ENCODE results near the gene OTUB2. TPM values are rescaled to one million over a fixed set of nuclear protein-coding genes. Genes with fewer than 3 reads are reported as not detected.

The OTUB2 gene
- total RNA-seq, 1 experiment from 2014 or later = 1.2 TPM

GRCh38 chr14:93998871-93999403, 27.2 kb upstream of the OTUB2 start:
- no peaks in the 10 kb centered on the region for H3K9me3 ChIP-seq
- H3K9me3 Mint-ChIP-seq (ENCODE audit: unreplicated experiment) = no peaks in the 10 kb centered on the region
- CTCF ChIA-PET = no interaction called here
- H3K27me3 Mint-ChIP-seq (ENCODE audit: insufficient read depth, unreplicated experiment) = no peaks in the 10 kb centered on the region
- peaks cover 15% of the 10 kb centered on the region for H3K4me1 Mint-ChIP-seq (ENCODE audit: low read depth, unreplicated experiment)
- DNase-seq = no peak
- no peak overlapping the region for H3K27ac Mint-ChIP-seq (ENCODE audit: unreplicated experiment)
- intact Hi-C loops (cut with micrococcal nuclease; ENCODE audit: unreplicated experiment) = no loop called here
- POLR2A ChIA-PET = no interaction called here
- no TSS peak for BruUV-seq (replicated peaks)
- H3K36me3 Mint-ChIP-seq (ENCODE audit: insufficient read depth, unreplicated experiment) = no peaks in the 10 kb centered on the region
- TF ChIP-seq CTCF (IDR thresholded peaks at IDR 0.05; ENCODE audit: insufficient read depth in 1 of 2, low read depth in 1 of 2, low read length in 1 of 2, severe bottlenecking in 1 of 2, unreplicated experiment in 1 of 2) = no peak
- H3K36me3 ChIP-seq (ENCODE audit: control insufficient read depth, insufficient read depth, low read length) = no peaks in the 10 kb centered on the region
- no peaks in the 10 kb centered on the region for H3K27me3 ChIP-seq (replicated peaks; ENCODE audit: control insufficient read depth, insufficient read depth, low read length)
- H3K4me3 Mint-ChIP-seq (ENCODE audit: unreplicated experiment) = no peak overlapping the region
- peaks cover 6% of the 10 kb centered on the region for H3K4me1 ChIP-seq
- no peak overlapping the region for H3K4me3 ChIP-seq (ENCODE audit: low read depth, low read length)

- no peak for DNase-seq
- Histone ChIP-seq H3K27me3 (replicated peaks; ENCODE audit: control insufficient read depth, insufficient read depth, low read length) (no peaks in the 10 kb centered on the region), H3K4me3 (ENCODE audit: low read depth, low read length) (no peak overlapping the region), H3K36me3 (ENCODE audit: control insufficient read depth, insufficient read depth, low read length) (no peaks in the 10 kb centered on the region), H3K9me3 (no peaks in the 10 kb centered on the region), H3K4me1 (peaks cover 13% of the 10 kb centered on the region)
- no peaks in the 10 kb centered on the region for H3K27me3 Mint-ChIP-seq (ENCODE audit: insufficient read depth, unreplicated experiment)
- no TSS peak for BruUV-seq (replicated peaks)
- POLR2A ChIA-PET = no interaction called here
- H3K4me1 Mint-ChIP-seq (ENCODE audit: low read depth, unreplicated experiment) = peaks cover 15% of the 10 kb centered on the region
- H3K36me3 Mint-ChIP-seq (ENCODE audit: insufficient read depth, unreplicated experiment) = no peaks in the 10 kb centered on the region
- no peaks in the 10 kb centered on the region for H3K9me3 Mint-ChIP-seq (ENCODE audit: unreplicated experiment)
- CTCF ChIA-PET = interaction anchor here (0.6 to 1.1 kb wide), 3 partner anchors 14 to 129 kb away, joined by 3 to 4 read pairs (median 3); no protein-coding TSS in a partner anchor
- H3K4me3 Mint-ChIP-seq (ENCODE audit: unreplicated experiment) = no peak overlapping the region
- intact Hi-C loops (cut with micrococcal nuclease; ENCODE audit: unreplicated experiment) = no loop called here
- no peak overlapping the region for H3K27ac Mint-ChIP-seq (ENCODE audit: unreplicated experiment)
- no peak for TF ChIP-seq CTCF (IDR thresholded peaks at IDR 0.05; ENCODE audit: insufficient read depth in 1 of 2, low read depth in 1 of 2, low read length in 1 of 2, severe bottlenecking in 1 of 2, unreplicated experiment in 1 of 2)
These were observed 26.6 kb upstream of the OTUB2 start for GRCh38 chr14:93999573-93999972.

- H3K27me3 Mint-ChIP-seq (ENCODE audit: insufficient read depth, unreplicated experiment) = no peaks in the 10 kb centered on the region
- Histone ChIP-seq H3K4me1 (peaks cover 14% of the 10 kb centered on the region), H3K27me3 (replicated peaks; ENCODE audit: control insufficient read depth, insufficient read depth, low read length) (no peaks in the 10 kb centered on the region), H3K4me3 (ENCODE audit: low read depth, low read length) (no peak overlapping the region), H3K36me3 (ENCODE audit: control insufficient read depth, insufficient read depth, low read length) (no peaks in the 10 kb centered on the region), H3K9me3 (no peaks in the 10 kb centered on the region)
- no peak overlapping the region for H3K4me3 Mint-ChIP-seq (ENCODE audit: unreplicated experiment)
- no TSS peak for BruUV-seq (replicated peaks)
- no peaks in the 10 kb centered on the region for H3K9me3 Mint-ChIP-seq (ENCODE audit: unreplicated experiment)
- H3K36me3 Mint-ChIP-seq (ENCODE audit: insufficient read depth, unreplicated experiment) = no peaks in the 10 kb centered on the region
- peaks cover 21% of the 10 kb centered on the region for H3K4me1 Mint-ChIP-seq (ENCODE audit: low read depth, unreplicated experiment)
- no peak for DNase-seq
- POLR2A ChIA-PET = no interaction called here
- intact Hi-C loops (cut with micrococcal nuclease; ENCODE audit: unreplicated experiment) = loop anchor here (5.0 to 10.0 kb wide), 3 partner anchors 43 to 345 kb away; no protein-coding TSS in a partner anchor
- no peak overlapping the region for H3K27ac Mint-ChIP-seq (ENCODE audit: unreplicated experiment)
- TF ChIP-seq CTCF (IDR thresholded peaks at IDR 0.05; ENCODE audit: insufficient read depth in 1 of 2, low read depth in 1 of 2, low read length in 1 of 2, severe bottlenecking in 1 of 2, unreplicated experiment in 1 of 2) = no peak
- CTCF ChIA-PET = interaction anchor here (1.1 to 1.2 kb wide), 2 partner anchors 17 to 64 kb away, joined by 3 read pairs; no protein-coding TSS in a partner anchor
These were observed 25.9 kb upstream of the OTUB2 start for GRCh38 chr14:94000267-94000666.
